ENCODE measurements around the gene ZNG1F. TPM values are rescaled to one million over a fixed set of nuclear protein-coding genes. Genes with fewer than 3 reads are reported as not detected.
"Not testable (repeated sequence)": the region's sequence is repeated elsewhere in the genome, so short reads cannot be mapped to it uniquely, and the experiment has no call there.

The ZNG1F gene
- 4.2 TPM for total RNA-seq

GRCh38 chr9:41189217-41189616 is at the start of gene ZNG1F:
Gene ZNG1F (minus strand): TSS chr9:41189317. CDS start chr9:41189258, 59 bp downstream.
- not testable (repeated sequence) for H3K9ac ChIP-seq (ENCODE audit: low read depth in 1 of 3, low read length in 3 of 3); H3K9me3 ChIP-seq (ENCODE audit: control insufficient read depth in 3 of 3, low read length in 3 of 3); H3K36me3 ChIP-seq (ENCODE audit: control insufficient read depth in 3 of 3, insufficient read depth in 3 of 3, low read length in 3 of 3); H3K27ac ChIP-seq (ENCODE audit: low read depth, low read length); H3K4me1 ChIP-seq (ENCODE audit: control insufficient read depth in 3 of 3, insufficient read depth in 3 of 3, low read length in 3 of 3); H3K27me3 ChIP-seq (ENCODE audit: control insufficient read depth in 3 of 3, insufficient read depth in 3 of 3, low read length in 3 of 3); H3K4me3 ChIP-seq (ENCODE audit: low read length in 3 of 3)

- not testable (repeated sequence) for H3K27ac ChIP-seq (ENCODE audit: low read depth, low read length); H3K36me3 ChIP-seq (ENCODE audit: control insufficient read depth in 3 of 3, insufficient read depth in 3 of 3, low read length in 3 of 3); H3K4me1 ChIP-seq (ENCODE audit: control insufficient read depth in 3 of 3, insufficient read depth in 3 of 3, low read length in 3 of 3); H3K4me3 ChIP-seq (ENCODE audit: low read length in 3 of 3); H3K27me3 ChIP-seq (ENCODE audit: control insufficient read depth in 3 of 3, insufficient read depth in 3 of 3, low read length in 3 of 3); H3K9me3 ChIP-seq (ENCODE audit: control insufficient read depth in 3 of 3, low read length in 3 of 3); H3K9ac ChIP-seq (ENCODE audit: low read depth in 1 of 3, low read length in 3 of 3)
These were observed 48.1 kb upstream of the ZNG1F start for GRCh38 chr9:41237110-41237749.

DNA sequence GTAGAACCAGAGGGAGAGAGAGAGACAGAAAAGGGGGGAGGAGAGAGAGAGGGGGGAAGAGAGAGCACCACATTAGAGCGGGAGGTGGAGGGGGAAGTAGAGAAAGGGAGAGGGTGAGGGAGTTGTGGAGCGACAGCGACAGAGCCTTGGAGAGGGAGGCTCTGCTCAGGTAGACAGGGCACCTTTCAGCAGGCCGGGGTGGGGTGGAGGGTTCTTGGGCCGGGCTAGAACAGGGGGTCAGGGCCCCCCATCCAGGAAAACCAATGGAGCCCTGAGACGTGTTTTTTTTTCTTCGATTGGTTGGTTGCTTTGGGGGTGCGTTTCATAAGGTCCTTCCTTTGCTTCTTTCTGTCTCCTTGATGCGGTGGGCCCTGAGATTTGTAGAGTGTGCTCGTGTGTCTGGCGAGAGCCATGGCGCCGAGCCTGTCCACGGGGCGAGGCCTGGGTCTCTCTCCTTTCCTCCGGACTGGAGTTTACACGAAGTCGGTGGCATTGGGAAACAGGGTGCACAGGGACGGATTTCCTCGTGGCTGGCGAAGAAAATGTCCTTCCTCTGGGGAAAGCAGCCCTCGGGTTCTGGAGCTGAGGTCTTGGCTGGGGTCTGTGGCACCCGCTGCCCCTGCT is 47.5 kb upstream of the ZNG1F start:
- H3K9me3 ChIP-seq (ENCODE audit: control insufficient read depth in 3 of 3, low read length in 3 of 3); H3K9ac ChIP-seq (ENCODE audit: low read depth in 1 of 3, low read length in 3 of 3); H3K36me3 ChIP-seq (ENCODE audit: control insufficient read depth in 3 of 3, insufficient read depth in 3 of 3, low read length in 3 of 3); H3K4me1 ChIP-seq (ENCODE audit: control insufficient read depth in 3 of 3, insufficient read depth in 3 of 3, low read length in 3 of 3); H3K4me3 ChIP-seq (ENCODE audit: low read length in 3 of 3); H3K27me3 ChIP-seq (ENCODE audit: control insufficient read depth in 3 of 3, insufficient read depth in 3 of 3, low read length in 3 of 3); H3K27ac ChIP-seq (ENCODE audit: low read depth, low read length): not testable (repeated sequence)

GRCh38 chr9:41234811-41235805 is 46.0 kb upstream of the ZNG1F start:
- H3K4me3 ChIP-seq (ENCODE audit: low read length in 3 of 3); H3K27me3 ChIP-seq (ENCODE audit: control insufficient read depth in 3 of 3, insufficient read depth in 3 of 3, low read length in 3 of 3); H3K4me1 ChIP-seq (ENCODE audit: control insufficient read depth in 3 of 3, insufficient read depth in 3 of 3, low read length in 3 of 3); H3K36me3 ChIP-seq (ENCODE audit: control insufficient read depth in 3 of 3, insufficient read depth in 3 of 3, low read length in 3 of 3); H3K27ac ChIP-seq (ENCODE audit: low read depth, low read length); H3K9me3 ChIP-seq (ENCODE audit: control insufficient read depth in 3 of 3, low read length in 3 of 3); H3K9ac ChIP-seq (ENCODE audit: low read depth in 1 of 3, low read length in 3 of 3): not testable (repeated sequence)

DNA sequence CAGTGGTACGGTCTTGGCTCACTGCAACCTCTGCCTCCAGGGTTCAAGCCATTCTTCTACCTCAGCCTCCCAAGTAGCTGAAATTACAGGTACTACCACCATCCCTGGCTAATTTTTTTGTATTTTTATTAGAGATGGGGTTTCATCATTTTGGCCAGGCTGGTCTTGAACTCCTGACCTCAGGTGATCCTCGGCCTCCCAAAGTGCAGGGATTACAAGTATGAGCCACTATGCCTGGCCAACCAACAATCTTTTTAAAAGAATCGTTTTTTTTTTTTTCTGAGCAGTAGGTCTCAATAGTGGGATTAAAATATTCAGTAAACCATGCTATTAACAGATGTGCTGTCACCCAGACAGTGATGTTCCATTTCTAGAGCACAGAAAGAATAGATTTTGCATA is 45.1 kb upstream of the ZNG1F start:
- H3K4me3 ChIP-seq (ENCODE audit: low read length in 3 of 3); H3K27me3 ChIP-seq (ENCODE audit: control insufficient read depth in 3 of 3, insufficient read depth in 3 of 3, low read length in 3 of 3); H3K4me1 ChIP-seq (ENCODE audit: control insufficient read depth in 3 of 3, insufficient read depth in 3 of 3, low read length in 3 of 3); H3K27ac ChIP-seq (ENCODE audit: low read depth, low read length); H3K9ac ChIP-seq (ENCODE audit: low read depth in 1 of 3, low read length in 3 of 3); H3K36me3 ChIP-seq (ENCODE audit: control insufficient read depth in 3 of 3, insufficient read depth in 3 of 3, low read length in 3 of 3): not testable (repeated sequence)
- peaks cover 2 to 14% (median 9%) of the 10 kb centered on the region in 3 donors for H3K9me3 ChIP-seq (ENCODE audit: control insufficient read depth in 3 of 3, low read length in 3 of 3)

DNA sequence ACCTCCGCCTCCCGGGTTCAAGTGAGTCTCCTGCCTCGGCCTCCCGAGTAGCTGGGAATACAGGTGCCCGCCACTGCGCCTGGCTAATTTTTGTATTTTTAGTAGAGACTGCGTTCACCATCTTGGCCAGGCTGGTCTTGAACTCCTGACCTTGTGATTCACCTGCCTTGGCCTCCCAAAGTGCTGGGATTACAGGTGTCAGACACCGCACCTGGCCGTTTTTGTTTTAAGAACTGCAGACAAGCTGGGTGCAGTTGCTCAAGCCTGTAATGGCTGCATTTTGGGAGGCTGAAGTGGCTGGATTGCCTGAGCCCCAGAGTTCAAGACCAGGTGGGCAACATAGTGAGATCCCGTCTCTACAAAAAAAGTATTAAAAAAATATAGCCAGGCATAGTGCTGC is 43.2 kb upstream of the ZNG1F start:
- H3K9ac ChIP-seq (ENCODE audit: low read depth in 1 of 3, low read length in 3 of 3); H3K4me1 ChIP-seq (ENCODE audit: control insufficient read depth in 3 of 3, insufficient read depth in 3 of 3, low read length in 3 of 3); H3K36me3 ChIP-seq (ENCODE audit: control insufficient read depth in 3 of 3, insufficient read depth in 3 of 3, low read length in 3 of 3); H3K27me3 ChIP-seq (ENCODE audit: control insufficient read depth in 3 of 3, insufficient read depth in 3 of 3, low read length in 3 of 3); H3K4me3 ChIP-seq (ENCODE audit: low read length in 3 of 3); H3K27ac ChIP-seq (ENCODE audit: low read depth, low read length): not testable (repeated sequence)
- H3K9me3 ChIP-seq (ENCODE audit: control insufficient read depth in 3 of 3, low read length in 3 of 3), result peaks cover 2 to 15% (median 9%) of the 10 kb centered on the region in 3 donors

DNA sequence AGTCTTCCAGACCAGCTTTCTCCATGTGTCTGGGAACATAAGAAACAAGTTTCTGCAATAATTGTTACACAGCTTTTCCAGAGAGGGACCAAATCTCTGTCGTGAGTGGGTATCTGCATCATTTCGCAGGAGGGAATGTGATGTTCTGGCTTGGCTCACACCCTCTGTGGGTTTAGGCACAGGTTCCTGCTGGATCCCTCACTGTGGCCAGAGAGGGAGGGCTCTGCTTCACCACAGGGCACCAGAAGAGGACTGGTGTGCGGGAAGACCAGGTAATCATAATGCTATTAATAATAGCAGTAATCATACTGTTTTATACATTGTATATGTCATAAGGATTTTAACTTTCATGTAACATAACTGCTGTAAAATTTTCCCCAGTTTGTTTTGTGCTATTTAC is 41.3 kb upstream of the ZNG1F start:
- H3K27me3 ChIP-seq (ENCODE audit: control insufficient read depth in 3 of 3, insufficient read depth in 3 of 3, low read length in 3 of 3); H3K4me1 ChIP-seq (ENCODE audit: control insufficient read depth in 3 of 3, insufficient read depth in 3 of 3, low read length in 3 of 3); H3K4me3 ChIP-seq (ENCODE audit: low read length in 3 of 3); H3K27ac ChIP-seq (ENCODE audit: low read depth, low read length); H3K36me3 ChIP-seq (ENCODE audit: control insufficient read depth in 3 of 3, insufficient read depth in 3 of 3, low read length in 3 of 3); H3K9ac ChIP-seq (ENCODE audit: low read depth in 1 of 3, low read length in 3 of 3): not testable (repeated sequence)
- H3K9me3 ChIP-seq (ENCODE audit: control insufficient read depth in 3 of 3, low read length in 3 of 3), result peaks cover 2 to 15% (median 9%) of the 10 kb centered on the region in 3 donors

DNA sequence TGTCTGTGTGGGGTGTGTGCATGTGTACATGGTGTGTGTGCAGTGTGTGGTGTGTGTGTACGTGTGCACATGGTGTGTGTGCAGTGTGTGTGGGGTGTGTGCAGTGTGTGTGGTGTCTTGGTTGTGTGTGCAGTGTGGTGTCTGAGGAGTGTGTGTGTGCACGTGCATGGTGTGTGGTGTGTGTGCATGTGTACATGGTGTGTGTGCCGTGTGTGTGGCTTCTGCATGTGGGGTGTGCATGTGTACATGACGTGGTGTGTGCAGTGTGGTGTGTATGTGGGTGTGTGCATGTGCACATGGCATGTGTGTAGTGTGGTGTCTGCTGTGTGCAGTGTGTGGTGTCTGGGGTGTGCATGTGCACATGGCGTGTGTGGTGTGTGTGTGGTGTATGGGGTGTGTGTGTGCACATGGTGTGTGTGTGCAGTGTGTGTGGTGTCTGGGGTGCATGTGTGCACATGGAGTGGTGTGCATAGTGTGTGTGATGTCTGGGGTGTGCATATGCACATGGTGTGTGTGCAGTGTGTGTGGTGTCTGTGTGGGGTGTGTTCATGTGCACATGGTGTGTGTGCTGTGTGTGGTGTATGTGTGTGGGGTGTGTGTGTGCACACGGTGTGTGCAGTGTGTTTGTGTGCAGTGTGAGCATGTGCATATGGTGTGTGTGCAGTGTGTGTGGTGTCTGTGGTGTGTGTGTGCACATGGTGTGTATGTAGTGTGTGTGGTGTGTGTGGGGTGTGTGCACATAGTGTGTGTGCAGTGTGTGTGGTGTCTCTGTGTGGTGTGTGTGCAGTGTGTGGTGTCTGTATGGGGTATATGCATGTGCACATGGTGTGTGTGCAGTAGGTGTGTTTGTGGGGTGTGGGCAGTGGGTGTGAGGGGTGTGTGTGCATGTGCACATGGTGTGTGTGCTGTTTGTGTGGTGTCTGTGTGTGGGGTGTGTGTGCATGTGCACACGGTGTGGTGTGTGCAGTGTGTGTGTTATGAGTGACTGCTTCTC is 40.6 kb upstream of the ZNG1F start:
- Histone ChIP-seq H3K9me3 (ENCODE audit: control insufficient read depth in 3 of 3, low read length in 3 of 3) (peaks cover 2 to 13% (median 9%) of the 10 kb centered on the region in 3 donors), H3K36me3 (ENCODE audit: control insufficient read depth in 3 of 3, insufficient read depth in 3 of 3, low read length in 3 of 3) (peaks cover 0 to 7% (median 0%) of the 10 kb centered on the region in 3 donors), H3K9ac (ENCODE audit: low read depth in 1 of 3, low read length in 3 of 3) (no peak overlapping the region), H3K4me1 (ENCODE audit: control insufficient read depth in 3 of 3, insufficient read depth in 3 of 3, low read length in 3 of 3) (peaks cover 0 to 2% (median 0%) of the 10 kb centered on the region in 3 donors), H3K27ac (ENCODE audit: low read depth, low read length) (no peak overlapping the region), H3K27me3 (ENCODE audit: control insufficient read depth in 3 of 3, insufficient read depth in 3 of 3, low read length in 3 of 3) (peaks cover 3 to 9% (median 9%) of the 10 kb centered on the region in 3 donors), H3K4me3 (ENCODE audit: low read length in 3 of 3) (peak overlapping the region in 2 of 3 donors; percentile 0 to 63)

- not testable (repeated sequence) for H3K36me3 ChIP-seq (ENCODE audit: control insufficient read depth in 3 of 3, insufficient read depth in 3 of 3, low read length in 3 of 3); H3K9ac ChIP-seq (ENCODE audit: low read depth in 1 of 3, low read length in 3 of 3); H3K4me3 ChIP-seq (ENCODE audit: low read length in 3 of 3); H3K27me3 ChIP-seq (ENCODE audit: control insufficient read depth in 3 of 3, insufficient read depth in 3 of 3, low read length in 3 of 3); H3K27ac ChIP-seq (ENCODE audit: low read depth, low read length); H3K9me3 ChIP-seq (ENCODE audit: control insufficient read depth in 3 of 3, low read length in 3 of 3); H3K4me1 ChIP-seq (ENCODE audit: control insufficient read depth in 3 of 3, insufficient read depth in 3 of 3, low read length in 3 of 3)
These were observed 30.7 kb upstream of the ZNG1F start for GRCh38 chr9:41219831-41220230.
